Measurements from ENCODE around the gene CCDC83. TPM values are rescaled to one million over a fixed set of nuclear protein-coding genes. Genes with fewer than 3 reads are reported as not detected.
"Not testable (repeated sequence)": the region's sequence is repeated elsewhere in the genome, so short reads cannot be mapped to it uniquely, and the experiment has no call there.

Gene CCDC83
- total RNA-seq, 1 experiment from 2014 or later, result not detected

DNA sequence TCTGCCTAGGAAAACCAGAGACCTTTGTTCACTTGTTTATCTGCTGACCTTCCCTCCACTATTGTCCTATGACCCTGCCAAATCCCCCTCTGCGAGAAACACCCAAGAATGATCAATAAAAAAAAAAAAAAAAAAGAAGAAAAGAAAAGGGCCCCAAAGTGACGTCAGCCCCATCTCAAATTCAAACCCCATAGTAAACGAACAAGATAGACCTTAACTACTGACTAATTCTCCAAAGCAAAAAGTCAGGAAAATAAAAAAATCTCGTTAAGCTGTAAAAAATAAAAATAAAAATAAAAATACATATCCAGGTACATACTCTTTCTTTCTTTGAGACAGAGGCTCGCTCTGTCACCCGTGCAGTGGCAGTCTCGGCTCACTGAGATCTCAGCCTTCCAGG, 1.6 kb upstream of the CCDC83 start:
- not testable (repeated sequence) for H3K4me2 ChIP-seq (ENCODE audit: insufficient read depth, insufficient read length, low read length); H3K23ac ChIP-seq (ENCODE audit: insufficient read length, low read depth, low read length); H3K79me2 ChIP-seq (ENCODE audit: insufficient read depth, low read length); H3K4me3 Mint-ChIP-seq; H3K9ac ChIP-seq (ENCODE audit: extremely low read depth, insufficient read length, low read length); H4K91ac ChIP-seq (ENCODE audit: insufficient read length, low read depth, low read length); H3K27ac Mint-ChIP-seq; H4K8ac ChIP-seq (replicated peaks; ENCODE audit: insufficient read length, low read depth, low read length); H3K14ac ChIP-seq (ENCODE audit: insufficient read depth, low read length); H2BK12ac ChIP-seq (ENCODE audit: insufficient read length, low read depth, low read length); H3K27me3 ChIP-seq (ENCODE audit: insufficient read depth, low read length); H3K23me2 ChIP-seq (ENCODE audit: insufficient read length, low read depth, low read length, poor library complexity, severe bottlenecking); H2BK5ac ChIP-seq (ENCODE audit: insufficient read length, low read length); H3K4ac ChIP-seq (ENCODE audit: low read depth, low read length); H2AK5ac ChIP-seq (ENCODE audit: insufficient read length, low read length); H4K5ac ChIP-seq (ENCODE audit: insufficient read length, low read depth, low read length); H2BK15ac ChIP-seq (ENCODE audit: low read depth, low read length); H3K79me1 ChIP-seq (ENCODE audit: insufficient read depth, low read depth, low read length, poor library complexity, severe bottlenecking); H2BK20ac ChIP-seq (ENCODE audit: low read depth, low read length, poor library complexity, severe bottlenecking); H3K18ac ChIP-seq (ENCODE audit: insufficient read length, low read depth, low read length); H3K9me3 ChIP-seq (ENCODE audit: control insufficient read depth, low read depth, low read length); DNase-seq; H3T11ph ChIP-seq (ENCODE audit: low read length); H2AFZ ChIP-seq (ENCODE audit: low read length); H3K56ac ChIP-seq (ENCODE audit: insufficient read length, low read depth, low read length); H3K4me1 ChIP-seq (ENCODE audit: insufficient read depth, low read length); H2BK120ac ChIP-seq (ENCODE audit: low read depth, low read length, poor library complexity, severe bottlenecking); H3K27ac ChIP-seq (ENCODE audit: insufficient read length, low read depth, low read length); H3K27me3 Mint-ChIP-seq (ENCODE audit: low read depth); H4K20me1 ChIP-seq (ENCODE audit: control insufficient read depth, insufficient read depth, insufficient read length)
- Mint-ChIP-seq H3K9me3 (peaks cover 26 to 27% of the 10 kb centered on the region in 2 experiments), H3K4me1 (peaks cover 7 to 11% of the 10 kb centered on the region in 2 experiments), H3K36me3 (ENCODE audit: insufficient read depth in 1 of 3, low read depth in 3 of 3) (peaks cover 14 to 33% (median 18%) of the 10 kb centered on the region in 3 experiments)
- no CpG with 5 or more reads among the region's 7 CpGs for WGBS (ENCODE audit: extremely low coverage, insufficient read length, low lambda C conversion rate)

All from H9 (cell line).